IMR-90 (cell line): ENCODE data around the gene TNKS2. TPM values are rescaled to one million over a fixed set of nuclear protein-coding genes. Genes with fewer than 3 reads are reported as not detected.

Source experiments
- ATAC-seq: fragments of 200-7000 bp; cut with Tn5 transposase; 2 replicates; pipeline ENCODE4 v1.9.1; 2020; ENCODE audit warnings: low read depth, mild to moderate bottlenecking, moderate library complexity
- BruUV-seq: library from RNA; stranded (reverse); fragments of 400-500 nt; replicated peaks from 2 replicates; lab custom pipeline; 2021; lab: Mats Ljungman, UMichigan
- CTCF ChIA-PET: fragments of 300-600 bp; formaldehyde crosslinking; extraction: SDS; loops from one replicate; lab custom pipeline; 2021; ENCODE audit warnings: antibody characterized with exemption; lab: Yijun Ruan, JAX
- POLR2A ChIA-PET: fragments of 300-600 bp; sonication (Branson Sonifier 250); formaldehyde crosslinking; loops from one replicate; lab custom pipeline; 2022; ENCODE audit warnings: antibody characterized with exemption; ENCODE audit not compliant: unreplicated experiment; lab: Charles Lee
- DNase-seq: peaks from one replicate; pipeline ENCODE4 v3.0.0; 2013
- H2AFZ ChIP-seq: replicated peaks from 2 replicates; pipeline ENCODE3; 2013; ENCODE audit warnings: low read length, mild to moderate bottlenecking; ENCODE audit not compliant: poor library complexity
- H2AK5ac ChIP-seq: 2 replicates; pipeline ENCODE4 v1.6.1; 2013; ENCODE audit warnings: low read depth, low read length, inconsistent platforms
- H2AK9ac ChIP-seq: replicated peaks from 2 replicates; pipeline ENCODE3; 2013; ENCODE audit warnings: mild to moderate bottlenecking, low read depth, low read length, moderate library complexity; ENCODE audit not compliant: poor library complexity
- H2BK120ac ChIP-seq: 2 replicates; pipeline ENCODE4 v1.6.1; 2013; ENCODE audit warnings: low read depth, low read length, inconsistent platforms
- H2BK15ac ChIP-seq: 3 replicates; pipeline ENCODE4 v1.6.1; 2013; ENCODE audit warnings: low read depth, low read length, inconsistent platforms
- H2BK20ac ChIP-seq: 2 replicates; pipeline ENCODE4 v1.6.1; 2013; ENCODE audit warnings: low read depth, mild to moderate bottlenecking, inconsistent platforms, low read length, moderate library complexity
- H2BK5ac ChIP-seq: 2 replicates; pipeline ENCODE4 v1.6.1; 2013; ENCODE audit warnings: mild to moderate bottlenecking, low read depth, low read length, inconsistent platforms; ENCODE audit not compliant: poor library complexity, severe bottlenecking
- H3K14ac ChIP-seq: replicated peaks from 2 replicates; pipeline ENCODE4 v1.6.1; 2013; ENCODE audit warnings: low read depth, low read length, inconsistent platforms
- H3K18ac ChIP-seq: 2 replicates; pipeline ENCODE4 v1.6.1; 2013; ENCODE audit warnings: low read depth, low read length, control low read depth
- H3K23ac ChIP-seq: 2 replicates; pipeline ENCODE4 v1.6.1; 2013; ENCODE audit warnings: low read depth, low read length, inconsistent platforms
- H3K27ac ChIP-seq: 2 replicates; pipeline ENCODE4 v1.5.1; 2013; ENCODE audit warnings: mild to moderate bottlenecking, control low read depth, low read length; ENCODE audit not compliant: insufficient read depth
- H3K27me3 ChIP-seq: 2 replicates; pipeline ENCODE4 v1.6.1; 2013; ENCODE audit warnings: low read length; ENCODE audit not compliant: control insufficient read depth, insufficient read depth
- H3K36me3 ChIP-seq: 2 replicates; pipeline ENCODE4 v1.6.1; 2013; ENCODE audit warnings: low read length, mixed read lengths; ENCODE audit not compliant: control insufficient read depth, insufficient read depth
- H3K4ac ChIP-seq: 2 replicates; pipeline ENCODE4 v1.6.1; 2013; ENCODE audit warnings: low read depth, low read length, inconsistent platforms
- H3K4me1 ChIP-seq: 2 replicates; pipeline ENCODE4 v1.6.1; 2013; ENCODE audit warnings: low read length, mixed read lengths; ENCODE audit not compliant: control insufficient read depth, insufficient read depth
- H3K4me2 ChIP-seq: 2 replicates; pipeline ENCODE4 v1.6.1; 2013; ENCODE audit warnings: low read depth, mild to moderate bottlenecking, control low read depth, low read length, moderate library complexity
- H3K4me3 ChIP-seq: 2 replicates; pipeline ENCODE4 v1.5.1; 2013; ENCODE audit warnings: low read depth, mild to moderate bottlenecking, control low read depth, low read length, moderate library complexity; ENCODE audit not compliant: insufficient read depth
- H3K56ac ChIP-seq: 2 replicates; pipeline ENCODE4 v1.6.1; 2013; ENCODE audit warnings: low read length, inconsistent platforms; ENCODE audit not compliant: insufficient read depth; ENCODE audit errors: extremely low read depth
- H3K79me1 ChIP-seq, 2 experiments: 2 replicates each; pipeline ENCODE4 v1.6.1; 2013; ENCODE audit warnings: low read length in 2 of 2, inconsistent platforms in 1 of 2, low read depth in 1 of 2
- H3K9ac ChIP-seq: 2 replicates; pipeline ENCODE4 v1.6.1; 2013; ENCODE audit warnings: low read depth, low read length, control low read depth
- H3K9me1 ChIP-seq: 2 replicates; pipeline ENCODE4 v1.6.1; 2013; ENCODE audit warnings: low read length, inconsistent platforms; ENCODE audit not compliant: insufficient read depth
- H3K9me3 ChIP-seq: 2 replicates; pipeline ENCODE4 v1.6.1; 2013; ENCODE audit warnings: low read length; ENCODE audit not compliant: control insufficient read depth, insufficient read depth
- H4K20me1 ChIP-seq: 2 replicates; pipeline ENCODE4 v1.6.1; 2013; ENCODE audit warnings: low read length, inconsistent platforms; ENCODE audit not compliant: insufficient read depth
- H4K5ac ChIP-seq: 2 replicates; pipeline ENCODE4 v1.6.1; 2013; ENCODE audit warnings: mild to moderate bottlenecking, low read depth, low read length, control low read depth
- H4K8ac ChIP-seq, 2 experiments: 2 replicates each; pipeline ENCODE4 v1.6.1; 2013; ENCODE audit warnings: low read depth in 2 of 2, low read length in 2 of 2, control low read depth in 1 of 2, inconsistent platforms in 1 of 2
- H4K91ac ChIP-seq: 2 replicates; pipeline ENCODE4 v1.6.1; 2013; ENCODE audit warnings: low read depth, low read length, inconsistent platforms; ENCODE audit not compliant: insufficient read depth
- BHLHE40 ChIP-seq: fragments of 150-350 bp; IDR thresholded peaks from 2 replicates; pipeline ENCODE4 v1.6.1; 2016; ENCODE audit warnings: mild to moderate bottlenecking, low read depth, low read length
- CEBPB ChIP-seq: IDR thresholded peaks from 2 replicates; pipeline ENCODE4 v1.6.1; 2012; ENCODE audit warnings: low read depth, low read length, improper control_type of control experiment
- CHD1 ChIP-seq: IDR thresholded peaks from 2 replicates; pipeline ENCODE4 v1.6.1; 2012; ENCODE audit warnings: low read depth, low read length, improper control_type of control experiment
- ELK1 ChIP-seq: fragments of 150-350 bp; IDR thresholded peaks from 2 replicates; pipeline ENCODE4 v1.6.1; 2016; ENCODE audit warnings: low read depth, mild to moderate bottlenecking, low read length, moderate library complexity, borderline replicate concordance
- FOS ChIP-seq: fragments of 150-350 bp; IDR thresholded peaks from 2 replicates; pipeline ENCODE4 v1.6.1; 2016; ENCODE audit warnings: low read depth, low read length
- MAZ ChIP-seq: IDR thresholded peaks from 2 replicates; pipeline ENCODE4 v1.6.1; 2012; ENCODE audit warnings: low read depth, mild to moderate bottlenecking, low read length, improper control_type of control experiment, moderate library complexity, borderline replicate concordance
- MXI1 ChIP-seq: IDR thresholded peaks from 2 replicates; pipeline ENCODE4 v1.6.1; 2012; ENCODE audit warnings: low read depth, mild to moderate bottlenecking, low read length, moderate library complexity, borderline replicate concordance
- RAD21 ChIP-seq: IDR thresholded peaks from 2 replicates; pipeline ENCODE4 v1.6.1; 2012; ENCODE audit warnings: low read length, improper control_type of control experiment
- RCOR1 ChIP-seq: IDR thresholded peaks from 2 replicates; pipeline ENCODE4 v1.6.1; 2012; ENCODE audit warnings: mild to moderate bottlenecking, low read length, improper control_type of control experiment; ENCODE audit not compliant: insufficient replicate concordance
- RFX5 ChIP-seq: IDR thresholded peaks from 2 replicates; pipeline ENCODE4 v1.8.0; 2012; ENCODE audit warnings: low read depth, mild to moderate bottlenecking, low read length, moderate library complexity
- SMC3 ChIP-seq: fragments of 150-350 bp; IDR thresholded peaks from 2 replicates; pipeline ENCODE4 v1.6.1; 2016; ENCODE audit warnings: low read depth, mild to moderate bottlenecking, antibody characterized with exemption, low read length, moderate library complexity
- WGBS, 2 experiments: methylation state at CpG; one replicate each; pipeline versions ENCODE4 v1.1.5 to v1.1.7; 2013; ENCODE audit warnings: missing lambda C conversion rate in 2 of 2; ENCODE audit not compliant: insufficient read length in 1 of 2; ENCODE audit errors: extremely low coverage in 2 of 2; 5-methylcytosine and 5-hydroxymethylcytosine counted together
- dilution Hi-C: fragments of 300-500 bp; cut with HindIII; formaldehyde crosslinking; loops from one replicate; pipeline ENCODE4 v1.14.3; 2018; ENCODE audit warnings: low sequenced_read_pairs; ENCODE audit not compliant: unreplicated experiment
- in situ Hi-C: fragments of 300-500 bp; cut with MboI; formaldehyde crosslinking; loops from 3 replicates; pipeline ENCODE4 v1.14.3; 2019; ENCODE audit warnings: low sequenced_read_pairs, inconsistent platforms, mixed read lengths
- intact Hi-C: fragments of 100-400 bp; cut with micrococcal nuclease; formaldehyde crosslinking; loops from 2 replicates; pipeline ENCODE4 v1.10.0; 2022
- polyA plus RNA-seq, 3 experiments: library from polyadenylated mRNA; depleted of rRNA; stranded (reverse); fragments of >200 nt; gene quantifications; 2 replicates each; pipeline ENCODE4 v1.2.3, GENCODE V29; 2012; ENCODE audit warnings: low replicate concordance in 1 of 3
- total RNA-seq: library from RNA; depleted of rRNA; stranded (reverse); fragments of >200 nt; gene quantifications from 2 replicates; pipeline ENCODE4 v1.2.3, GENCODE V29; 2012
- TF ChIP-seq, protein P1 (sequence below): conservative IDR thresholded peaks from 2 replicates; pipeline ENCODE4 v1.5.1; 2012; ENCODE audit warnings: mild to moderate bottlenecking, low read depth, low read length, improper control_type of control experiment
- TF ChIP-seq, protein P2 (sequence below): fragments of 150-350 bp; IDR thresholded peaks from 2 replicates; pipeline ENCODE4 v1.6.1; 2017; ENCODE audit warnings: mild to moderate bottlenecking, antibody characterized with exemption, low read length, low read depth

Gene TNKS2
- total and polyA plus RNA-seq, 2 of the 4 experiments (the other 2 are of a cell fraction), result 17.0 to 41.4 TPM

DNA sequence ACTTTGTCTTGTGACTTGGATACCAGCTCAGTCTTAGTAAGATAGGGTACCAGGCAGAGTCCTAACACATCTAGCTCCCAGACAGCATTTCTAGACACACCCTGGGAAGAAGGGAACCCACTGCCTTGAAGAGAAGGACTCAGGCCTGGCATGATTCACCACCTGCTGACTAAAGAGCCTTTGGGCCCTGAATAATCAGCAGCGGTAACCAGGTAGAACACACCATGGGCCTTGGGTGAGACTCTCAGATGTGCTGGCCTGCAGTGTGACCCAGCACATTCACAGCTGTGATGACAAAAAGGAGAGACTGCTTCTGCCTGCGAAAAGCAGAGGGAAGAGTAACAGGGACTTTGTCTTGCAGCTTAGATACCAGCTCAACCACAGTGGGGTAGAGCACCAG is 10.4 kb upstream of the TNKS2 start:
- ChIA-PET CTCF (no interaction called here), POLR2A (no interaction called here)
- Histone ChIP-seq H2BK5ac (no peak overlapping the region), H3K9ac (no peak overlapping the region), H4K20me1 (no peaks in the 10 kb centered on the region), H3K27ac (no peak overlapping the region), H2BK15ac (no peak overlapping the region), H3K9me3 (no peaks in the 10 kb centered on the region), H3K4me2 (no peak overlapping the region), H3K4me1 (no peaks in the 10 kb centered on the region), H3K56ac (no peak overlapping the region), H4K5ac (no peak overlapping the region), H4K8ac (no peak overlapping the region), H3K4ac (no peak overlapping the region), H3K36me3 (no peaks in the 10 kb centered on the region), H2AFZ (no peak overlapping the region), H2BK120ac (no peak overlapping the region), H3K23ac (no peak overlapping the region), H3K18ac (no peak overlapping the region), H3K4me3 (no peak overlapping the region), H3K14ac (no peak overlapping the region), H3K9me1 (no peaks in the 10 kb centered on the region), H3K27me3 (peaks cover under 1% of the 10 kb centered on the region), H3K79me1 (no peaks in the 10 kb centered on the region), H2AK5ac (no peak overlapping the region), H2BK20ac (no peak overlapping the region), H2AK9ac (no peak overlapping the region), H4K91ac (no peak overlapping the region)
- in situ Hi-C loops (no loop called here), dilution Hi-C loops (no loop called here), intact Hi-C loops (no loop called here)
- no peak for TF ChIP-seq FOS
- TF ChIP-seq RAD21, result no peak
- TF ChIP-seq MAZ, result no peak
- TF ChIP-seq RFX5, result no peak
- TF ChIP-seq MXI1, result no peak
- no peak for TF ChIP-seq CEBPB
- no peak for TF ChIP-seq BHLHE40
- no peak for TF ChIP-seq CHD1
- TF ChIP-seq RCOR1, result no peak
- TF ChIP-seq, protein P1, sequence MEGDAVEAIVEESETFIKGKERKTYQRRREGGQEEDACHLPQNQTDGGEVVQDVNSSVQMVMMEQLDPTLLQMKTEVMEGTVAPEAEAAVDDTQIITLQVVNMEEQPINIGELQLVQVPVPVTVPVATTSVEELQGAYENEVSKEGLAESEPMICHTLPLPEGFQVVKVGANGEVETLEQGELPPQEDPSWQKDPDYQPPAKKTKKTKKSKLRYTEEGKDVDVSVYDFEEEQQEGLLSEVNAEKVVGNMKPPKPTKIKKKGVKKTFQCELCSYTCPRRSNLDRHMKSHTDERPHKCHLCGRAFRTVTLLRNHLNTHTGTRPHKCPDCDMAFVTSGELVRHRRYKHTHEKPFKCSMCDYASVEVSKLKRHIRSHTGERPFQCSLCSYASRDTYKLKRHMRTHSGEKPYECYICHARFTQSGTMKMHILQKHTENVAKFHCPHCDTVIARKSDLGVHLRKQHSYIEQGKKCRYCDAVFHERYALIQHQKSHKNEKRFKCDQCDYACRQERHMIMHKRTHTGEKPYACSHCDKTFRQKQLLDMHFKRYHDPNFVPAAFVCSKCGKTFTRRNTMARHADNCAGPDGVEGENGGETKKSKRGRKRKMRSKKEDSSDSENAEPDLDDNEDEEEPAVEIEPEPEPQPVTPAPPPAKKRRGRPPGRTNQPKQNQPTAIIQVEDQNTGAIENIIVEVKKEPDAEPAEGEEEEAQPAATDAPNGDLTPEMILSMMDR, result no peak
- no peak for TF ChIP-seq SMC3
- TF ChIP-seq, protein P2, sequence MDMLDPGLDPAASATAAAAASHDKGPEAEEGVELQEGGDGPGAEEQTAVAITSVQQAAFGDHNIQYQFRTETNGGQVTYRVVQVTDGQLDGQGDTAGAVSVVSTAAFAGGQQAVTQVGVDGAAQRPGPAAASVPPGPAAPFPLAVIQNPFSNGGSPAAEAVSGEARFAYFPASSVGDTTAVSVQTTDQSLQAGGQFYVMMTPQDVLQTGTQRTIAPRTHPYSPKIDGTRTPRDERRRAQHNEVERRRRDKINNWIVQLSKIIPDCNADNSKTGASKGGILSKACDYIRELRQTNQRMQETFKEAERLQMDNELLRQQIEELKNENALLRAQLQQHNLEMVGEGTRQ, result no peak
- no peak for TF ChIP-seq ELK1
- ATAC-seq (no peak), DNase-seq (no peak)
- WGBS, 2 experiments, result no CpG with 5 or more reads among the region's 2 CpGs
- BruUV-seq, result no TSS peak
